Suprapubic skin (tissue), 3 donors: ENCODE data around the gene USP10.

ENCODE experiments used
- CTCF ChIP-seq, 2 donors: fragments of 200-600 bp in 1 of 2; fragments of 450-650 bp in 1 of 2; sonication (generic) in 1 of 2; IDR thresholded peaks; one replicate each; pipeline ENCODE4 v1.5.1; 2016 to 2019; ENCODE audit warnings: antibody characterized with exemption in 2 of 2, mild to moderate bottlenecking in 1 of 2, moderate library complexity in 1 of 2
- EP300 ChIP-seq: sonication (generic); formaldehyde crosslinking; IDR thresholded peaks from one replicate; pipeline ENCODE4 v1.6.1; 2017; ENCODE audit warnings: antibody characterized with exemption
- POLR2A ChIP-seq, 2 donors: fragments of 450-650 bp; IDR thresholded peaks; one replicate each; pipeline ENCODE4 v1.6.1; 2017; ENCODE audit warnings: antibody characterized with exemption in 2 of 2, mild to moderate bottlenecking in 2 of 2, moderate library complexity in 2 of 2

GRCh38 chr16:84652566-84652965 is 47.2 kb upstream of the USP10 start:
- TF ChIP-seq CTCF (IDR thresholded peaks at IDR 0.05), result no peak
- no peak for TF ChIP-seq EP300
- no peak for TF ChIP-seq POLR2A (IDR thresholded peaks at IDR 0.05)
